Measurements from ENCODE around the gene FGF13.

DNA sequence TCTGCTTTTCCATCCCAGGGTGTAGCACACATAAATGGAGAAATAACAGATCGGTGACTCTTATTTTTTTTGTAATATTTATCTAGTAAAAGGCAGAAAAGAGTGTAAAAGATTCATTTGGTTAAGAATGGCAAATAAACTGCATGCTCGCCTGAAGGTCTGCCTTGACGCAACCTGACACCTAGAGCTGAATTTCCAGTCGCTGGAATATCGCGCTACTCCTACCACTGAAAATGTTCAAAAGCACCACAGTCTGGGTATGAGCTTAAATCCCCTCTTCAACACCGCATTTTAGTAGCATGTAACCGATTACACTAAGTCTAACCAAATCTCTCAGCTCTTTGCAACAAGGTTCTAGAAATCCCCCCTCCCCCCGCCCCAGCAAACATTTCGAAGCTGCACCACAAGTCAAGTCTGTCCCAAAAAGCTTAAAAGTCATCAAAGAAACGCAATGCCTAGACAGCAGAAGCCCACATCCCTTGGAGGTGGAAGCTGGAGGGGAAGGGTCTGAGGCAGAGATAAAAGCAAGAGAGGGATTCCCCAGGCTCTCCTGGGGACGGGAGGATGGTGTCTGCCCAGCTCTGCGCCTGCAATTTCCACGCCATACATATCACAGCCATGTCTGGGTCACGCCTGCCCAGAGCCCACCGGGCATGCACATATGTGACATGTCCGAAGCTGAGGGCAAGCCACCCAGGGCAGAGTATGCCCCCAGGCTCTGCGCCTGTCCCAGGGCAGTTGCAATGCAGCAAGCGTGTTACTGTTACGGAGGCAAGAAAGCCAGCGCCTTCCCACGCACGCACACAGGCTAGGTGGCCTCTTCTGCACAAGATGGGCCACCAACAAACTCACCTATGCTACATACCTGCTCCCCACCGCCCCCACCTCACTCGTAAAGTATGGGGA lies 1.4 kb downstream of the FGF13 start:
- TF ChIP-seq, protein P1, sequence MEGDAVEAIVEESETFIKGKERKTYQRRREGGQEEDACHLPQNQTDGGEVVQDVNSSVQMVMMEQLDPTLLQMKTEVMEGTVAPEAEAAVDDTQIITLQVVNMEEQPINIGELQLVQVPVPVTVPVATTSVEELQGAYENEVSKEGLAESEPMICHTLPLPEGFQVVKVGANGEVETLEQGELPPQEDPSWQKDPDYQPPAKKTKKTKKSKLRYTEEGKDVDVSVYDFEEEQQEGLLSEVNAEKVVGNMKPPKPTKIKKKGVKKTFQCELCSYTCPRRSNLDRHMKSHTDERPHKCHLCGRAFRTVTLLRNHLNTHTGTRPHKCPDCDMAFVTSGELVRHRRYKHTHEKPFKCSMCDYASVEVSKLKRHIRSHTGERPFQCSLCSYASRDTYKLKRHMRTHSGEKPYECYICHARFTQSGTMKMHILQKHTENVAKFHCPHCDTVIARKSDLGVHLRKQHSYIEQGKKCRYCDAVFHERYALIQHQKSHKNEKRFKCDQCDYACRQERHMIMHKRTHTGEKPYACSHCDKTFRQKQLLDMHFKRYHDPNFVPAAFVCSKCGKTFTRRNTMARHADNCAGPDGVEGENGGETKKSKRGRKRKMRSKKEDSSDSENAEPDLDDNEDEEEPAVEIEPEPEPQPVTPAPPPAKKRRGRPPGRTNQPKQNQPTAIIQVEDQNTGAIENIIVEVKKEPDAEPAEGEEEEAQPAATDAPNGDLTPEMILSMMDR (optimal IDR thresholded peaks at IDR 0.05 in 1 of 3, IDR thresholded peaks at IDR 0.05 in 1 of 3, conservative IDR thresholded peaks at IDR 0.05 in 1 of 3; ENCODE audit: extremely low read depth in 1 of 3, insufficient read depth in 2 of 3, low read length in 3 of 3) = no peak
- no peak for TF ChIP-seq EZH2 (IDR thresholded peaks at IDR 0.05; ENCODE audit: low read length)

All from keratinocyte (primary cell).